ENCODE results near the gene NUP153.

- TF ChIP-seq CTCF (conservative IDR thresholded peaks at IDR 0.05 in 1 of 2, IDR thresholded peaks at IDR 0.05 in 1 of 2; ENCODE audit: low read depth in 1 of 2, low read length in 2 of 2) (no peak), EZH2 (IDR thresholded peaks at IDR 0.05; ENCODE audit: low read length, missing control alignments) (no peak)
Observed at GRCh38 chr6:17707371-17707651, 586 bp upstream of the NUP153 start.
